ENCODE results near the gene PRDX3.

GRCh38 chr10:119120875-119121274, 57.7 kb downstream of the PRDX3 start:
- TF ChIP-seq CTCF (IDR thresholded peaks at IDR 0.05) (no peak), POLR2AphosphoS5 (IDR thresholded peaks at IDR 0.05) (no peak)
